ENCODE data around the gene SPATA32.
A peak's percentile ranks its signal among the peaks of the same experiment; 100 is the strongest.

- TF ChIP-seq CTCF (IDR thresholded peaks at IDR 0.05) = peak; percentile 79 to 87 (median 83)
- no peak for TF ChIP-seq POLR2A (IDR thresholded peaks at IDR 0.05)
These were observed 15.4 kb upstream of the SPATA32 start for GRCh38 chr17:45277216-45277849.
